Tibial nerve (tissue), 4 donors: ENCODE measurements around the gene CHN2.
A peak's percentile ranks its signal among the peaks of the same experiment; 100 is the strongest.

Source experiments
- EP300 ChIP-seq, 2 donors: sonication (generic); formaldehyde crosslinking; IDR thresholded peaks; one replicate each; pipeline ENCODE4 v1.6.1; 2017; ENCODE audit warnings: antibody characterized with exemption in 2 of 2, mild to moderate bottlenecking in 1 of 2
- POLR2A ChIP-seq, 2 donors: fragments of 450-650 bp; IDR thresholded peaks; one replicate each; pipeline ENCODE4 v1.6.1; 2017; ENCODE audit warnings: antibody characterized with exemption in 2 of 2, mild to moderate bottlenecking in 2 of 2, moderate library complexity in 2 of 2
- TF ChIP-seq, protein P1 (sequence below), 5 experiments: fragments of 200-600 bp in 3 of 5; fragments of 450-650 bp in 2 of 5; sonication (generic) in 3 of 5; IDR thresholded peaks; one replicate each; pipeline ENCODE4 v1.5.1; 2016 to 2019; ENCODE audit warnings: antibody characterized with exemption in 5 of 5, mild to moderate bottlenecking in 3 of 5, moderate library complexity in 2 of 5

DNA sequence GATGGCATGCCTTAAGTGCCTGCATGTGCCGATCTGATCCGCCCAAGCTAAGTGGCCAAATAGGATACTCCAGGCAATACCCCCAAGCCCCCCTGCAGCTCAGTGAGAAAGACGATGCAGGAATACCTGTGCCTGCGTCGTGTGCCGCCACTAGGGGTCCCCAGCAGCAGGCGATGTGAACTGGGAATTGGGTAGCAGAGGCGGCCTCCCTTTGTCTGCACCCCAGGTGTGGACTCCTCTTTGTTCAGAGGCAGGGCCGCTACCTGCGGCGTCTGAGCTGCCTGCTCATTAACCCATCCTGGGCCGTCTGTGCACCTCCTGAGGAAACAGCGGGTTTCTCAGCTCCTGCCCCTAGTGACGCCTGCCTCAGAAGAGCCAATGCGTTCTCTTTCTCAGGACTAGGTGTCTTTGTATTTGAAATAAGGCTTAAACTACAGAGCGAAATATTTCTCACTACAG is 4.8 kb upstream of the CHN2 start:
- no peak for TF ChIP-seq POLR2A (IDR thresholded peaks at IDR 0.05)
- TF ChIP-seq, protein P1, sequence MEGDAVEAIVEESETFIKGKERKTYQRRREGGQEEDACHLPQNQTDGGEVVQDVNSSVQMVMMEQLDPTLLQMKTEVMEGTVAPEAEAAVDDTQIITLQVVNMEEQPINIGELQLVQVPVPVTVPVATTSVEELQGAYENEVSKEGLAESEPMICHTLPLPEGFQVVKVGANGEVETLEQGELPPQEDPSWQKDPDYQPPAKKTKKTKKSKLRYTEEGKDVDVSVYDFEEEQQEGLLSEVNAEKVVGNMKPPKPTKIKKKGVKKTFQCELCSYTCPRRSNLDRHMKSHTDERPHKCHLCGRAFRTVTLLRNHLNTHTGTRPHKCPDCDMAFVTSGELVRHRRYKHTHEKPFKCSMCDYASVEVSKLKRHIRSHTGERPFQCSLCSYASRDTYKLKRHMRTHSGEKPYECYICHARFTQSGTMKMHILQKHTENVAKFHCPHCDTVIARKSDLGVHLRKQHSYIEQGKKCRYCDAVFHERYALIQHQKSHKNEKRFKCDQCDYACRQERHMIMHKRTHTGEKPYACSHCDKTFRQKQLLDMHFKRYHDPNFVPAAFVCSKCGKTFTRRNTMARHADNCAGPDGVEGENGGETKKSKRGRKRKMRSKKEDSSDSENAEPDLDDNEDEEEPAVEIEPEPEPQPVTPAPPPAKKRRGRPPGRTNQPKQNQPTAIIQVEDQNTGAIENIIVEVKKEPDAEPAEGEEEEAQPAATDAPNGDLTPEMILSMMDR (IDR thresholded peaks at IDR 0.05), result peak; percentile 61 to 72 (median 67)
- TF ChIP-seq EP300 (IDR thresholded peaks at IDR 0.05), result no peak
